Left hindlimb (tissue), 1 donor: ENCODE results near the gene KLK2.
A peak's percentile ranks its signal among the peaks of the same experiment; 100 is the strongest.
"Not testable (repeated sequence)": the region's sequence is repeated elsewhere in the genome, so short reads cannot be mapped to it uniquely, and the experiment has no call there.

ENCODE experiments used
- DNase-seq: peaks from one replicate; pipeline ENCODE4 v3.0.0-alpha.2; 2018

Gene KLK2

GRCh38 chr19:50896089-50896590, 22.9 kb downstream of the KLK2 start:
- DNase-seq = not testable (repeated sequence)

GRCh38 chr19:50896591-50897190, 23.5 kb downstream of the KLK2 start:
- DNase-seq = no peak

- no peak for DNase-seq
Observed at GRCh38 chr19:50897191-50897607, 24.0 kb downstream of the KLK2 start.

DNA sequence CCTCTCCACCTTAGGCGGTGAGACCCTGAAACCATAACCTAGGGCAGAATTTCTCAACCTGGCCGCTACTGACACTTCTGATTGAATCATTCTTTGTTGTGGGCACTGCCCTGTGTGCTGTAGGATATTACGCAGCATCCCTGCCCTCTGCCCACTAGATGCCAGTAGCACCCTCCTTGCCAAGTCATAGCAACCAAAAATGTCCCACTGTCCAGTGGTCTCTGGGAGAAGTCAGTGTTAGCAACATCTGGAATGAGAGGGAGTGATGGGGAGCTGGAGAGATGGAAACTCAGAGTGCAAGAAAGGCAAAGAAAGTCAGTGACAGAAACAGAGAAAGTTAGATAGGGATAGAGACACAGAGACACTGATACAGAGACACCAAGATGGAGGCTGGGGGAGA, 24.4 kb downstream of the KLK2 start:
- no peak for DNase-seq

GRCh38 chr19:50898018-50898417, 24.8 kb downstream of the KLK2 start:
- DNase-seq = no peak

DNA sequence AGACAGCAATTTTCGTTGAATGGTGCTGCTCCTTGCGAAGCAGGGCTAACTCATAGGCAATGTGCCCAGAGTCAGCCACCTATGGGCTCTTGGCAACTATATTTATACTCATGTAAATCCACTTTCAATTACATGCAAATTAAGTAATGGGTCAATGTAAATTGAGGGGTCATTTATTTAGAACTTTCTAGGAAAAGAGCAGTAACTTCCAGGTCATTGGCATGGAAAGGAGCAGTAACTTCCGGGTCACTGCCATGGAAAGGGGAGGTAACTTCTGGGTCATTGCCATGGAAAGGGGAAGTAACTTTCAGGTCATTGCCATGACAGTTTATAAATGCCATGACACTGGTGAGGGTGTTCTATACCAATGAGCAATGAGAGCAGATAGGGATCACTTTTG, 26.3 kb downstream of the KLK2 start:
- no peak for DNase-seq

DNA sequence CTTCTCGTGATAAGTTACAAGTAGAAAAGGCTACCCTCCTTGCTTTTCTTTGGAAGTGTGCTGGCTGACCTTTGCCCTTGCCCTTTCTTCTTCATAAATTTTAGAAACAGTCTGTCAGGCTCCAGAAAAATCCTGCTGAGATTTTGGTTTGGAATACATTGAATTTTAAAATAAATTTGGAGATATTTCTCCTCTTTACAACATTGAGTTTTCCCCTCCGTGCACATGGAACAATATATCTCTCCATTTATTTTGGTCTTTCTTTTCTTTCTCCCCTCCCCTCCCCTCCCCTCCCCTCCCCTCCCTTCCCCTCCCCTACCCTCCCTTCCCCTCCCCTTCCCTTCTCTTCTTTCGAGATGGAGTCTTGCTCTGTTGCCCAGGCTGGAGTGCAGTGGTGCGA, 29.4 kb downstream of the KLK2 start:
- DNase-seq = no peak

DNA sequence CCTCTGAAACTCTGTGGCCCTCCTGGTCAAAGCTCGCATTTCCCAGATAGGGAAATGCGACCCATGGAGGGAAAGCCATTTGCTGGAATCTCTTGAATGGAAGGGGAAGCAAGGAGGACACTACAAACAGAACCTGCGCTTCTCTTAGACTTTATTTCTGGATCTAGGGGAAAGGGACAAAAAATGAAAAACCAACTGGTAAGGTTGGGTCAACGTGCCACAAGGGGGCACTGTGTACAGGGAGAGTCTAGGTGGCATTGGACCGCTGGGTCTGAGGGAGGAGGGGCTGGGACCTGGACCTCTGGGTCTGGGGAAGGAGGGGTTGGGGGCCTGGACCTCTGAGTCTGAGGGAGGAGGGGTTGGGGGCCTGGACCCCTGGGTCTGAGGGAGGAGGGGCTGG, 33.0 kb downstream of the KLK2 start:
- DNase-seq = no peak

GRCh38 chr19:50908336-50908735, 35.1 kb downstream of the KLK2 start:
- DNase-seq = no peak

DNA sequence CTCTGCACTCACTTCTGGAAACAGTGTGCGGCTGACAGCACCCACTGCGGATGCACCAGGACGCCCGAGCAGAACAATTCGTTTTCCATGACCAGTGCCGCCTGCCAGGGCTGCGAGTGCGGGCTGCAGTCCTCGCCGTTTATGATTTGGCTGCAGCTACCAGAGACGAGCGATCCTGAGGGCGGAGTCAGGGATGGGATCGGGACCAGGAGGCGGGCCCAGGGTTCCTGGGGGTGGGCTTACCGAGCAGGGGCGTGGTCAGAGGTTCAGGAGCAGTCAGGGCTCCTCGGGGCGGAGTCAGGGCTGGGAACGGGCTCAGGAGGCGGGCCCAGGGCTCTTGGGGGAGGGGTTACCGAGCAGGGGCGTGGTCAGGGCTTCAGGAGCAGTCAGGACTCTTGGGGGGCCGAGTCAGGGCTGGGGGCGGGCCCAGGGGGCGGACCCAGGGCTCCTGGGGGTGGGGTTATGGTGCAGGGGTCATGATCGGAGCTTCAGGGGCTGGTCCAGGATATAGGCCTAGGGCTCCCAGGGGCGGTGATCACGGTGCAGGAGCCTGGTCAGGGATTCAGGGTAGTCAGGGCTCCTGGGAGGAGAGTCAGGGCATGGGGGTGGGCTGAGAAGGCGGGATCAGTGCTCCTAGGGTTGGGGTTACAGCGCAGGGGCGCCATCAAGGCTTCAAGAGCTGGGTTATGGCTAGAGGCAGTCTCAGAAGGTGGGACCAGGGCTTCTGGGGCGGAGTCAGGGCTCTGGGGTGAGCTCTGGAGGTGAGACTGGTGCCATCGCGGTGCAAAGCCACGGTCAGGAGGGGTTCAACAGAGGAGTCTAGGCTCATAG, 36.2 kb downstream of the KLK2 start:
- DNase-seq = peak; percentile 56

DNA sequence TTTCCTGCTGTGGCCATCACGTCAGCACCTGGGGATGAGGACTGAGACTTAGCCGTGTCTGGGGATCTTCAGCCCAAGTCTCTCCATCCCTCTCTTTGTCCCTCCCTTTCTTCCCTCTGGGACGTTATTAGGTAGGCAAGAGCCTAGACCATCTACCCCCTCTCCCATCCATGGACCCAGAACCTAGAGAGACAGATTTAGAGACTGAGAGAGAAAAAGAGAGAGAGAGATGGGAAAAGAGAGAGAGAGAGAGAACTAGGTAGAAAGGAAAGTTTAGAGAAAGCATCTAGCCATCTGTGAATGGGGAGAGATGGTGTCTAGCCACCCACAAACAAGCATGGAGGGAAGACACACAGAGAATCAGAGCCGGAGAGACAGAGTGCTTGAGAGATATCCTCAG, 37.5 kb downstream of the KLK2 start:
- DNase-seq = no peak

GRCh38 chr19:50911206-50912101, 38.2 kb downstream of the KLK2 start, which contains the start of gene KLK4:
TSS of gene KLK4 (minus strand) at chr19:50911395. CDS start at chr19:50910738, 657 bp downstream.
- DNase-seq = no peak

DNA sequence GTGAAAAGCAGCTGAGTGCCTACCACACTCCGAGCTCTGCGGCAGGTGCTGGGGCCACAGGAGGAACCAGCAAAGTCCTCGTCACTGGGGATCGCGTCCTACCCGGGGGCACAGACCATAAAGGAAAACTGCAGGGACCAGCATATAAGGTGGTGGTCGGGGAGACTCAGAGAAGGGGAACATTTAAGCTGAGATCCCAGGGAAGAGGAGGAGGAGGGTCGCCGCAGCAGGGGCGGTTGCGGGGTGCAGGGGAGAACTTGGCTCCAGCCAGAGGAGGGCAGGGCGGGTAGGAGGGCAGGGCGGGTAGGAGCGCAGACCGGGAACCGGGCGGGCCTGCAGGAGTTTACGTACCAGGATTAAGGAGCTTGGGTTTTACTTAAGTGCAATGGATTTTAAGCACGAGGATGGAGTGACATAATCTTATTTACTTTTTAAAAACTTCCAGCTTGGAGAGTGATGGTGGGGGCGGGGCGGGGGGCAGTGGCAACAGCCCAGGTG, 38.9 kb downstream of the KLK2 start:
- DNase-seq = no peak

GRCh38 chr19:50912727-50913716, 39.8 kb downstream of the KLK2 start:
- no peak for DNase-seq

GRCh38 chr19:50916069-50916468, 42.8 kb downstream of the KLK2 start:
- DNase-seq = no peak

DNA sequence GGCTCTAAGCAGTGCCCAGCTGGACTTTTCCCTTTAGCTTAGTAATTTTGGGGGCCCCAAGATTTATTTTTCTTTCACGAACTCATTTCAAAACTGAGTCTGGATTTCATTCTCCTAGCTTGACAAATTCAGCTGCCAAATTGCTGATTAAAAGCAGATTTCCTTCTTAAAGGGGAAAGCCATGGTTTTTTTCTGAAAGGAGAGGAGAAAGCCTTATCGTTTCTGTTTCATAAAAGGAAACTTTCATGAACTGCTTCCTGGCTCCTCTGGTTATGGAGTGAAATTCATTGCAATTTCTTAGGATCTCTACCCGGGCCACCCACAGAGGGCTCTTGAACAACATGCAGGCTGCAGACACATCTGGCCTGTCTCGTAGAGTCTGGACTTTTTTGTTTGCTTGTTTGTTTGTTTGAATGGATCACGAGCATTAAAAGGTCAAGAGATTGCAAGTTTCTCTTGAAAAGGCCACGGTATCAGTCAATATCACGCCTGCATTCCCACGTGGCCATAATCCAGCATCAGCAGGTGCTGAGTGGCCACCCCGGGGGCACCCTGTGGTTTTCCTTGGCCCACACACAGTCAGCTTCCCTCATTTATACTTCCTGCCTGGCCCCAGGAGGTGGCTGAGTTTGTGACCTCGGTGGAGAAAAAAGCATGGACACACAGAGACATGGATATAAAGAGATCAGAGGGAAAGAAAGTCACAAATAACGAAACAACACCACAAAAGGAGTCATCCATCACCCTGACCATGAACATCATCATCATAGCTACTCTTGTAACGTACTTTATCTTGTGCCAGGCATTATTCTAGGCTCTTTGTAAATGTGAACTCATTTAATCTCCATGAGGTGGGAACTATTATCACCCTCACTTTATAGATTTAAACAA, 48.4 kb downstream of the KLK2 start:
- DNase-seq = no peak

DNA sequence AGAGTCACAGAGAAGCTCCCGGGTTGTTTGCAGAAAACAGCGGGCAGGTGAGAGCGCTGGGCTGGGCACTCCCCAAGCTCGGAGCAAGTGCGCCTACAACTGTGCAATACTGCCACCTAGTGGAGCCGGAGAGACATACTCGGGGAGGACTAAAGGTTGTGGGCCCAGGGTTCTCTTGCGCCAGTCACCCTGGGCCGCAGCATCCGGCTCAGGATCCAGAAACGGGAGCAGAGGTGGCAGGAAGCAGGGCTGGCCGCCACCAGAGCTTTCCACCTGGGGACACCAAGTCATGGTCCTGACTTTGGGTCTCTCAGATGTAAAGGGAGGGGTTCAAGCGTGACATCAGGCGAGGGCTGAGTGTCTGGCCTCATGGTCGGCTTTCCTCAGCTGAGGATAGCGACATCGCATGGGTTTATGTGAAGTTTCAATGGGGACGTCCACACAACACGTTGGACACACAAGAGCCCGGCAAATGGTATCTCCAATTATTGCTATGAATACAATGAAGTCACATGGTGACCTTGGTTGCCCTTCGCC, 49.1 kb downstream of the KLK2 start:
- peak; percentile 69 for DNase-seq

GRCh38 chr19:50924586-50924985, 51.3 kb downstream of the KLK2 start:
- no peak for DNase-seq

GRCh38 chr19:50925734-50926133, 52.5 kb downstream of the KLK2 start:
- no peak for DNase-seq

- DNase-seq = no peak
Observed at GRCh38 chr19:50926144-50926543, 52.9 kb downstream of the KLK2 start.
